Measurements from ENCODE around the gene FAM163B.

The FAM163B gene

DNA sequence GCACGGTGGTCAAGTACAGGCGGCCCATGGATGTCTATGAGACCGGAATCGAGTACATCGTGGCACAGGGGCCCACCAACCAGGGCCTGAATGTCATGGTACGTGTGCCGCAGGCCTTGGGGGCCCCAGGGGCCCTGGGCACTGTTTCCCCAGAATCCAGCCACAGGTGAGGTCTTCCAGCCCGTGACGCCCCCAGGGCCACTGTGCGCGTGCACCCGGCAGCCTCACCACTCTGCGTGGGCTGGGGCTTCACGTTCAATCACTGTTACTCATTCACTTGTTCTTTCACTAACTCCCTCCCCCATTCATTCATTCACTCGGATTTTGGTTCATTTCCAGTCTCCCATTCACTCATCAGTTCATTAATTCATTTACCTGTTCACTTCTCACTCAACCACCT is 62.1 kb downstream of the FAM163B start:
- ATAC-seq: no peak
- TF ChIP-seq OSR1 (CRISPR knock-in tag; IDR thresholded peaks at IDR 0.05) (no peak), ZFP30 (CRISPR knock-in tag; IDR thresholded peaks at IDR 0.05) (no peak)

DNA sequence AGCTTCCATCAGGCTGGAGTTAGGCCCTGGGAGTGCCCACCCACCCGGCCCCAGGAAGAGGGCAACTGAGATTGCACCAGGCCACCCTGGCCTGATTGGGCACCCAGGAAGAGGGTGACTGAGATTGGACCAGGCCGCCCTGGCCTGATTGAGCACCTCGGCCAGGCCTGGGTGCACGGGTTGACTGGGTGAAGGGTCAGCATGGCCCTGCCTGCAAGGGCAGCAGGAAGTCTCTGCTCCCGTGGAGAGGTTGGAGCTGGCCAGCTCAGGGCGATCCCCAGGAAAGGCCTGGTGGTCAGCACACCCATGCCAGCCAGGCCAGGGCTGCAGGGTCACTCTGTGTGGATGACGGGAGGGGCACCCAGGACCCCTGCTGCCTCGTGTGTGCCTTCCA is 62.9 kb downstream of the FAM163B start:
- no peak for ATAC-seq
- no peak for TF ChIP-seq ZC3H10 (CRISPR knock-in tag; IDR thresholded peaks at IDR 0.05)
- no peak for TF ChIP-seq CSDC2 (CRISPR knock-in tag; IDR thresholded peaks at IDR 0.05)
- no peak for TF ChIP-seq RARB (CRISPR knock-in tag; IDR thresholded peaks at IDR 0.05)
- no peak for TF ChIP-seq ESRRG (CRISPR knock-in tag; IDR thresholded peaks at IDR 0.05)
- no peak for TF ChIP-seq ISL1 (CRISPR knock-in tag; IDR thresholded peaks at IDR 0.05)
- no peak for TF ChIP-seq SNAI2 (CRISPR knock-in tag; IDR thresholded peaks at IDR 0.05)
- TF ChIP-seq GLIS3 (CRISPR knock-in tag; IDR thresholded peaks at IDR 0.05): no peak
- TF ChIP-seq, protein P1, sequence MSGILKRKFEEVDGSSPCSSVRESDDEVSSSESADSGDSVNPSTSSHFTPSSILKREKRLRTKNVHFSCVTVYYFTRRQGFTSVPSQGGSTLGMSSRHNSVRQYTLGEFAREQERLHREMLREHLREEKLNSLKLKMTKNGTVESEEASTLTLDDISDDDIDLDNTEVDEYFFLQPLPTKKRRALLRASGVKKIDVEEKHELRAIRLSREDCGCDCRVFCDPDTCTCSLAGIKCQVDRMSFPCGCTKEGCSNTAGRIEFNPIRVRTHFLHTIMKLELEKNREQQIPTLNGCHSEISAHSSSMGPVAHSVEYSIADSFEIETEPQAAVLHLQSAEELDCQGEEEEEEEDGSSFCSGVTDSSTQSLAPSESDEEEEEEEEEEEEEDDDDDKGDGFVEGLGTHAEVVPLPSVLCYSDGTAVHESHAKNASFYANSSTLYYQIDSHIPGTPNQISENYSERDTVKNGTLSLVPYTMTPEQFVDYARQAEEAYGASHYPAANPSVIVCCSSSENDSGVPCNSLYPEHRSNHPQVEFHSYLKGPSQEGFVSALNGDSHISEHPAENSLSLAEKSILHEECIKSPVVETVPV (CRISPR knock-in tag; IDR thresholded peaks at IDR 0.05): no peak
- no peak for TF ChIP-seq BACH2 (CRISPR knock-in tag; IDR thresholded peaks at IDR 0.05; ENCODE audit: borderline replicate concordance)
- no peak for TF ChIP-seq ZNF565 (CRISPR knock-in tag; conservative IDR thresholded peaks at IDR 0.05; ENCODE audit: low read depth)
- TF ChIP-seq PPARA (CRISPR knock-in tag; IDR thresholded peaks at IDR 0.05; ENCODE audit: borderline replicate concordance): no peak
- TF ChIP-seq, protein P2, sequence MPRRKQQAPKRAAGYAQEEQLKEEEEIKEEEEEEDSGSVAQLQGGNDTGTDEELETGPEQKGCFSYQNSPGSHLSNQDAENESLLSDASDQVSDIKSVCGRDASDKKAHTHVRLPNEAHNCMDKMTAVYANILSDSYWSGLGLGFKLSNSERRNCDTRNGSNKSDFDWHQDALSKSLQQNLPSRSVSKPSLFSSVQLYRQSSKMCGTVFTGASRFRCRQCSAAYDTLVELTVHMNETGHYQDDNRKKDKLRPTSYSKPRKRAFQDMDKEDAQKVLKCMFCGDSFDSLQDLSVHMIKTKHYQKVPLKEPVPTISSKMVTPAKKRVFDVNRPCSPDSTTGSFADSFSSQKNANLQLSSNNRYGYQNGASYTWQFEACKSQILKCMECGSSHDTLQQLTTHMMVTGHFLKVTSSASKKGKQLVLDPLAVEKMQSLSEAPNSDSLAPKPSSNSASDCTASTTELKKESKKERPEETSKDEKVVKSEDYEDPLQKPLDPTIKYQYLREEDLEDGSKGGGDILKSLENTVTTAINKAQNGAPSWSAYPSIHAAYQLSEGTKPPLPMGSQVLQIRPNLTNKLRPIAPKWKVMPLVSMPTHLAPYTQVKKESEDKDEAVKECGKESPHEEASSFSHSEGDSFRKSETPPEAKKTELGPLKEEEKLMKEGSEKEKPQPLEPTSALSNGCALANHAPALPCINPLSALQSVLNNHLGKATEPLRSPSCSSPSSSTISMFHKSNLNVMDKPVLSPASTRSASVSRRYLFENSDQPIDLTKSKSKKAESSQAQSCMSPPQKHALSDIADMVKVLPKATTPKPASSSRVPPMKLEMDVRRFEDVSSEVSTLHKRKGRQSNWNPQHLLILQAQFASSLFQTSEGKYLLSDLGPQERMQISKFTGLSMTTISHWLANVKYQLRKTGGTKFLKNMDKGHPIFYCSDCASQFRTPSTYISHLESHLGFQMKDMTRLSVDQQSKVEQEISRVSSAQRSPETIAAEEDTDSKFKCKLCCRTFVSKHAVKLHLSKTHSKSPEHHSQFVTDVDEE (CRISPR knock-in tag; IDR thresholded peaks at IDR 0.05): no peak
- TF ChIP-seq, protein P3, sequence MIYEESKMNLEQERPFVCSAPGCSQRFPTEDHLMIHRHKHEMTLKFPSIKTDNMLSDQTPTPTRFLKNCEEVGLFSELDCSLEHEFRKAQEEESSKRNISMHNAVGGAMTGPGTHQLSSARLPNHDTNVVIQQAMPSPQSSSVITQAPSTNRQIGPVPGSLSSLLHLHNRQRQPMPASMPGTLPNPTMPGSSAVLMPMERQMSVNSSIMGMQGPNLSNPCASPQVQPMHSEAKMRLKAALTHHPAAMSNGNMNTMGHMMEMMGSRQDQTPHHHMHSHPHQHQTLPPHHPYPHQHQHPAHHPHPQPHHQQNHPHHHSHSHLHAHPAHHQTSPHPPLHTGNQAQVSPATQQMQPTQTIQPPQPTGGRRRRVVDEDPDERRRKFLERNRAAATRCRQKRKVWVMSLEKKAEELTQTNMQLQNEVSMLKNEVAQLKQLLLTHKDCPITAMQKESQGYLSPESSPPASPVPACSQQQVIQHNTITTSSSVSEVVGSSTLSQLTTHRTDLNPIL (CRISPR knock-in tag; IDR thresholded peaks at IDR 0.05; ENCODE audit: low read depth): no peak

DNA sequence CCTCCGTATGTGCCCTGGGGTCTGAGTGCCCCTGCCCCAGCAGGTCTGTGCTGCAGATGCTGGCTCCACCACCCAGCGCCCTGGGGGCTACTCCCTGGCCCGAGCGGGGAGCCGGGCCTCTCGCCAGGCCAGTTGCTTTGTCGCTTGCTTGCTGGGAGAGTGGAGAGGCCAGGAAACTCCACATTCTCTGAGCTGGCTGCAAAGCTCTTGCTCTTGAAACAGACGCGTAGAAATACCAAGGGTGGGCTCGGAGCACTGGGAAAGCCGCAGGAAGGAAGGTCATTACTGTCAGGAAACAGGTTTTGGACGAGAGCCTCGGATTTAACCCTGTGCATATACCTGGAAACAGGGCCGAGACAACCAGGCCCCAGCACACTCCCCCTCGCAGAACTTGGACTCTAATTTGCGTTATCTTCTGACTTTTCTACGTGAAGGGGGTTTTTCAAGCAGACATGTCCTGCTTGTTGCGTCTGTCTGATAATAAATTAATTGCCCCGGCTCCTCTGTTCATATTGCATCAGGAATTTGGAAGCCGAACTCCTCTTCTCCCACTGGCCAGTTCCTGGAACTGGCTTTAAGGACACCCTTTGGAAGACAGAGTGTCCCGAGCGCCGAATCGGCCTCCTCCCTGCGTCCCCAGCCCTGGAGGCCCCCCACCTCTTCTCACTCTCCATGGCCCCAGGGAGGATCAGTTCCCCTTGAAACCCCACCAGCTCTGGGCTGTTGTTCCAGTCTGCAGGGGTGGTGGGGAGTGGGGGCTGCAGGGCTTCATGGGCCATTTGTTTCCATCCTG is 63.5 kb downstream of the FAM163B start:
- TF ChIP-seq, protein P2 (CRISPR knock-in tag; IDR thresholded peaks at IDR 0.05): no peak
- TF ChIP-seq, protein P1 (CRISPR knock-in tag; IDR thresholded peaks at IDR 0.05): no peak
- TF ChIP-seq, protein P4, sequence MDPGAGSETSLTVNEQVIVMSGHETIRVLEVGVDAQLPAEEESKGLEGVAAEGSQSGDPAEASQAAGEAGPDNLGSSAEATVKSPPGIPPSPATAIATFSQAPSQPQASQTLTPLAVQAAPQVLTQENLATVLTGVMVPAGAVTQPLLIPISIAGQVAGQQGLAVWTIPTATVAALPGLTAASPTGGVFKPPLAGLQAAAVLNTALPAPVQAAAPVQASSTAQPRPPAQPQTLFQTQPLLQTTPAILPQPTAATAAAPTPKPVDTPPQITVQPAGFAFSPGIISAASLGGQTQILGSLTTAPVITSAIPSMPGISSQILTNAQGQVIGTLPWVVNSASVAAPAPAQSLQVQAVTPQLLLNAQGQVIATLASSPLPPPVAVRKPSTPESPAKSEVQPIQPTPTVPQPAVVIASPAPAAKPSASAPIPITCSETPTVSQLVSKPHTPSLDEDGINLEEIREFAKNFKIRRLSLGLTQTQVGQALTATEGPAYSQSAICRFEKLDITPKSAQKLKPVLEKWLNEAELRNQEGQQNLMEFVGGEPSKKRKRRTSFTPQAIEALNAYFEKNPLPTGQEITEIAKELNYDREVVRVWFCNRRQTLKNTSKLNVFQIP (CRISPR knock-in tag; IDR thresholded peaks at IDR 0.05; ENCODE audit: borderline replicate concordance, low read depth): no peak
- TF ChIP-seq ZFP30 (CRISPR knock-in tag; IDR thresholded peaks at IDR 0.05) (no peak), BACH2 (CRISPR knock-in tag; IDR thresholded peaks at IDR 0.05; ENCODE audit: borderline replicate concordance) (no peak), SNAI2 (CRISPR knock-in tag; IDR thresholded peaks at IDR 0.05) (no peak), CSDC2 (CRISPR knock-in tag; IDR thresholded peaks at IDR 0.05) (no peak), ARNTL (CRISPR knock-in tag; IDR thresholded peaks at IDR 0.05; ENCODE audit: borderline replicate concordance, low read depth) (no peak), ZNF8 (CRISPR knock-in tag; IDR thresholded peaks at IDR 0.05) (no peak), OSR1 (CRISPR knock-in tag; IDR thresholded peaks at IDR 0.05) (no peak)
- TF ChIP-seq, protein P3 (CRISPR knock-in tag; IDR thresholded peaks at IDR 0.05; ENCODE audit: low read depth): no peak
- ATAC-seq: no peak
